ENCODE data around the gene PPEF2.

- TF ChIP-seq TAF1 (IDR thresholded peaks at IDR 0.05; ENCODE audit: borderline replicate concordance, low read depth, low read length) = no peak
- TF ChIP-seq POLR2AphosphoS5 (IDR thresholded peaks at IDR 0.05; ENCODE audit: low read depth, low read length) = no peak
These were observed 38.5 kb upstream of the PPEF2 start, which contains the start of gene NAAA for GRCh38 chr4:75940692-75941253.
